ENCODE results near the gene A2ML1. TPM values are rescaled to one million over a fixed set of nuclear protein-coding genes. Genes with fewer than 3 reads are reported as not detected.
"Not testable (repeated sequence)": the region's sequence is repeated elsewhere in the genome, so short reads cannot be mapped to it uniquely, and the experiment has no call there.

Gene A2ML1
- total and polyA plus RNA-seq, 2 donors, result 1.8 to 30.0 TPM

- Histone ChIP-seq H3K27ac (ENCODE audit: low read depth in 1 of 2, low read length in 1 of 2) (no peak overlapping the region), H3K27me3 (ENCODE audit: control insufficient read depth in 2 of 2, insufficient read depth in 1 of 2, low read length in 1 of 2) (no peaks in the 10 kb centered on the region), H3K36me3 (ENCODE audit: control insufficient read depth in 2 of 2, insufficient read depth in 2 of 2, low read length in 1 of 2) (no peaks in the 10 kb centered on the region), H3K4me1 (ENCODE audit: control insufficient read depth in 2 of 2, insufficient read depth in 2 of 2, low read length in 2 of 2) (no peaks in the 10 kb centered on the region), H3K9me3 (ENCODE audit: control insufficient read depth in 2 of 2, insufficient read depth in 1 of 2, low read length in 1 of 2) (no peaks in the 10 kb centered on the region), H3K4me3 (ENCODE audit: low read length in 2 of 2) (no peak overlapping the region)
- 96% methylated on average over 10 of the region's 10 CpGs for WGBS
- DNase-seq (ENCODE audit: low read depth in 6 of 9, low spot score in 9 of 9), result no peak
Measured at GRCh38 chr12:8905546-8905945, 83.1 kb downstream of the A2ML1 start.

GRCh38 chr12:8906266-8907180 lies 84.1 kb downstream of the A2ML1 start:
- WGBS, result 73% methylated on average over 16 of the region's 16 CpGs
- DNase-seq (ENCODE audit: low read depth in 6 of 9, low spot score in 9 of 9), result no peak
- Histone ChIP-seq H3K4me1 (ENCODE audit: control insufficient read depth in 2 of 2, insufficient read depth in 2 of 2, low read length in 2 of 2) (no peaks in the 10 kb centered on the region), H3K9me3 (ENCODE audit: control insufficient read depth in 2 of 2, insufficient read depth in 1 of 2, low read length in 1 of 2) (no peaks in the 10 kb centered on the region), H3K4me3 (ENCODE audit: low read length in 2 of 2) (no peak overlapping the region), H3K27ac (ENCODE audit: low read depth in 1 of 2, low read length in 1 of 2) (no peak overlapping the region), H3K27me3 (ENCODE audit: control insufficient read depth in 2 of 2, insufficient read depth in 1 of 2, low read length in 1 of 2) (no peaks in the 10 kb centered on the region), H3K36me3 (ENCODE audit: control insufficient read depth in 2 of 2, insufficient read depth in 2 of 2, low read length in 1 of 2) (no peaks in the 10 kb centered on the region)

GRCh38 chr12:8907513-8907912 lies 85.1 kb downstream of the A2ML1 start:
- WGBS, result 68% methylated on average over 3 of the region's 3 CpGs
- Histone ChIP-seq H3K27ac (ENCODE audit: low read depth in 1 of 2, low read length in 1 of 2) (no peak overlapping the region), H3K4me1 (ENCODE audit: control insufficient read depth in 2 of 2, insufficient read depth in 2 of 2, low read length in 2 of 2) (no peaks in the 10 kb centered on the region), H3K4me3 (ENCODE audit: low read length in 2 of 2) (no peak overlapping the region), H3K36me3 (ENCODE audit: control insufficient read depth in 2 of 2, insufficient read depth in 2 of 2, low read length in 1 of 2) (no peaks in the 10 kb centered on the region), H3K9me3 (ENCODE audit: control insufficient read depth in 2 of 2, insufficient read depth in 1 of 2, low read length in 1 of 2) (no peaks in the 10 kb centered on the region), H3K27me3 (ENCODE audit: control insufficient read depth in 2 of 2, insufficient read depth in 1 of 2, low read length in 1 of 2) (no peaks in the 10 kb centered on the region)
- DNase-seq (ENCODE audit: low read depth in 6 of 9, low spot score in 9 of 9), result no peak

DNA sequence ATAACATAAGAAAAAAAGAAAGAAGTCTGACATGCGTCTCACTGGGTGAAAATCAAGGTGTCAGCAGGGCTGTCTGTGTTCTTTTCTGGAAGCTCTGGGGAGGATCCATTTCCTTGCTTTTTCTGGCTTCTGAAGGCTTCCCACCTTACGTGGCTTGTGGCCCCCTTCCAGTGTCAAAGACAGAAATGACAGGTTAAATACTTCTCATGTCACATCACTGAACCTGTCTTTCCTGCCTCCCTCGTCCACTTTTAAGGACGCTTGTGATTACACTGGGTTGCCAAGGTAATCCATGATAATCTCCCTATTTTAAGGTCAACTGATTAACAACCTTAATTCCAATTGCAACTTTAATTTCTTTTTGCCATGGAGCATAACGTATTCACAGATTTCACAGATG lies 87.3 kb downstream of the A2ML1 start:
- no peaks in the 10 kb centered on the region for H3K36me3 ChIP-seq (ENCODE audit: control insufficient read depth in 2 of 2, insufficient read depth in 2 of 2, low read length in 1 of 2)
- no peaks in the 10 kb centered on the region for H3K9me3 ChIP-seq (ENCODE audit: control insufficient read depth in 2 of 2, insufficient read depth in 1 of 2, low read length in 1 of 2)
- H3K4me1 ChIP-seq (ENCODE audit: control insufficient read depth in 2 of 2, insufficient read depth in 2 of 2, low read length in 2 of 2), result peaks cover 0 to 12% of the 10 kb centered on the region in 2 donors
- no peak for DNase-seq (ENCODE audit: low read depth in 6 of 9, low spot score in 9 of 9)
- WGBS, result 85% methylated on average over 5 of the region's 5 CpGs
- no peaks in the 10 kb centered on the region for H3K27me3 ChIP-seq (ENCODE audit: control insufficient read depth in 2 of 2, insufficient read depth in 1 of 2, low read length in 1 of 2)
- no peak overlapping the region for H3K27ac ChIP-seq (ENCODE audit: low read depth in 1 of 2, low read length in 1 of 2)
- no peak overlapping the region for H3K4me3 ChIP-seq (ENCODE audit: low read length in 2 of 2)

- WGBS, result 88% methylated on average over 3 of the region's 3 CpGs
- Histone ChIP-seq H3K27ac (ENCODE audit: low read depth in 1 of 2, low read length in 1 of 2) (no peak overlapping the region), H3K9me3 (ENCODE audit: control insufficient read depth in 2 of 2, insufficient read depth in 1 of 2, low read length in 1 of 2) (no peaks in the 10 kb centered on the region), H3K4me3 (ENCODE audit: low read length in 2 of 2) (no peak overlapping the region), H3K4me1 (ENCODE audit: control insufficient read depth in 2 of 2, insufficient read depth in 2 of 2, low read length in 2 of 2) (peaks cover 8 to 21% of the 10 kb centered on the region in 2 donors), H3K27me3 (ENCODE audit: control insufficient read depth in 2 of 2, insufficient read depth in 1 of 2, low read length in 1 of 2) (no peaks in the 10 kb centered on the region), H3K36me3 (ENCODE audit: control insufficient read depth in 2 of 2, insufficient read depth in 2 of 2, low read length in 1 of 2) (no peaks in the 10 kb centered on the region)
- DNase-seq (ENCODE audit: low read depth in 6 of 9, low spot score in 9 of 9), result peak in 1 of 9 donors; percentile 38
Measured at GRCh38 chr12:8911606-8912268, 89.3 kb downstream of the A2ML1 start.

- Histone ChIP-seq H3K9me3 (ENCODE audit: control insufficient read depth in 2 of 2, insufficient read depth in 1 of 2, low read length in 1 of 2) (no peaks in the 10 kb centered on the region), H3K4me1 (ENCODE audit: control insufficient read depth in 2 of 2, insufficient read depth in 2 of 2, low read length in 2 of 2) (peaks cover 10 to 21% of the 10 kb centered on the region in 2 donors), H3K27me3 (ENCODE audit: control insufficient read depth in 2 of 2, insufficient read depth in 1 of 2, low read length in 1 of 2) (no peaks in the 10 kb centered on the region), H3K36me3 (ENCODE audit: control insufficient read depth in 2 of 2, insufficient read depth in 2 of 2, low read length in 1 of 2) (no peaks in the 10 kb centered on the region), H3K4me3 (ENCODE audit: low read length in 2 of 2) (no peak overlapping the region), H3K27ac (ENCODE audit: low read depth in 1 of 2, low read length in 1 of 2) (peak overlapping the region in 1 of 2 donors; percentile 90)
- peak in 2 of 9 donors; percentile 21 to 57 for DNase-seq (ENCODE audit: low read depth in 6 of 9, low spot score in 9 of 9)
- 73% methylated on average over 9 of the region's 9 CpGs for WGBS
Measured at GRCh38 chr12:8912914-8913313, 90.5 kb downstream of the A2ML1 start.

DNA sequence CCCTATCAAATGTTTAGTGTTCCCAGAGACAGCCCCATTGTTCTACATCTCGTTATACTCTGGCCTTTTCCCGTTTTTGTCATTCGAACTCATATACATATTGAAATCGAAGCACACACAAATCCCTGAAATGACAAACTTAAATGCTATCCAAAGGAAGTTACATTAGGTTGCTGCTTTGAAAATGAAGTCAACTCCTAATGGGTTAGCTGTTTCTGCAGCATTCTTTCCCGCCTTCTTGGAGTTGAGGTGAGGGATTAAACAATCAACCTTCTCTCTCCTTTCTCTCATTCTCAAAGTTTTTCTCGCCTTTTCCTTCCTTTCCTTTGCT lies 91.2 kb downstream of the A2ML1 start:
- WGBS, result 59% methylated on average over 6 of the region's 6 CpGs
- Histone ChIP-seq H3K27me3 (ENCODE audit: control insufficient read depth in 2 of 2, insufficient read depth in 1 of 2, low read length in 1 of 2) (no peaks in the 10 kb centered on the region), H3K4me3 (ENCODE audit: low read length in 2 of 2) (peak overlapping the region; percentile 58 to 68), H3K4me1 (ENCODE audit: control insufficient read depth in 2 of 2, insufficient read depth in 2 of 2, low read length in 2 of 2) (peaks cover 10 to 21% of the 10 kb centered on the region in 2 donors), H3K36me3 (ENCODE audit: control insufficient read depth in 2 of 2, insufficient read depth in 2 of 2, low read length in 1 of 2) (peaks cover 2 to 4% of the 10 kb centered on the region in 2 donors), H3K9me3 (ENCODE audit: control insufficient read depth in 2 of 2, insufficient read depth in 1 of 2, low read length in 1 of 2) (no peaks in the 10 kb centered on the region), H3K27ac (ENCODE audit: low read depth in 1 of 2, low read length in 1 of 2) (peak overlapping the region; percentile 90 to 92)
- DNase-seq (ENCODE audit: low read depth in 6 of 9, low spot score in 9 of 9), result no peak

DNA sequence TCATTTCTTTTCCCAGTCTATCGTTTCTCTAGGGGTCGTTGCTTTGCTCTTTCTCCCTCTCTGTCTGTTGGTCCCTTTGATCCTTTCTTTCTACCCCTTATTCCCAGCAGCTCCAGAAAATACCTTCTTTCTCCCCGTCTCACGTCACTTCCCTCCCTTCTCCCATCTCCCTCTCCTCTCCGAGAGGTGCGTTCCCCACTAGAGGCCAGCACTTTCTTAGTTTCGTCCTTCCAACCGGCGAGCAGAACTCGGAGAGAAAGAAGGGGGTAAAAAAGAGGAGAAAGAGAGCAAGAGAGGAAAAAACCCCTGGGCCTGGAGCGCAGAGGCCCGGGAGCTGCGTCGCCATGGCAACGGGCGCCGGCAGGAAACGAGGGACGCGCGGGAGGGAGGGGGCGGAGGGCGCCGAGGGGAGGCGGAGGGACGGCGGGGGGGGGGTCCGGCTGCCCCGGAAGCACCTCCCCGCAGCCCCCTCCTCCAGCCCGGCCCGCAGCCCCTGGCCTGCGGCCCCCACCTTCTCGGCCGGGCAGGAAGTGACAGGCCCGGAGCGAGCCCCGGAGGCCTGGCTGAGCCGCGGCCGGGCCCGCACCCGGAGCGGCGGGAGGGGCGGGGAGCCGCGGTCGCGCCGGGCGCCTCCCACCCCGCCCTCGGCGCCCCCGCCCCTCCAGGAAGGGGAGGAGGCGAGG lies 91.8 kb downstream of the A2ML1 start, which contains the start of gene PHC1:
Gene PHC1, plus strand, starts transcription at position 477 of the 683 bp plus-strand sequence. CDS start 3,169 bp downstream, outside the sequence.
- peak within 1 kb of the TSS; percentile 68 to 80 for H3K4me3 ChIP-seq (ENCODE audit: low read length in 2 of 2)
- DNase-seq (ENCODE audit: low read depth in 6 of 9, low spot score in 9 of 9), result peak; percentile 43 to 88 (median 75)
- WGBS, result 1% methylated on average over 35 of the region's 57 CpGs
- H3K27me3 ChIP-seq (ENCODE audit: control insufficient read depth in 2 of 2, insufficient read depth in 1 of 2, low read length in 1 of 2); H3K9me3 ChIP-seq (ENCODE audit: control insufficient read depth in 2 of 2, insufficient read depth in 1 of 2, low read length in 1 of 2); H3K36me3 ChIP-seq (ENCODE audit: control insufficient read depth in 2 of 2, insufficient read depth in 2 of 2, low read length in 1 of 2): not testable (repeated sequence)
- H3K27ac ChIP-seq (ENCODE audit: low read depth in 1 of 2, low read length in 1 of 2), result peak within 1 kb of the TSS; percentile 90 to 92
- H3K4me1 ChIP-seq (ENCODE audit: control insufficient read depth in 2 of 2, insufficient read depth in 2 of 2, low read length in 2 of 2), result peaks cover 10 to 21% of the 10 kb centered on the region in 2 donors

Measured in thymus (tissue), 11 donors.